Immature natural killer cell (primary cell): Measurements from ENCODE around the gene DEXI. TPM values are rescaled to one million over a fixed set of nuclear protein-coding genes. Genes with fewer than 3 reads are reported as not detected.

Experiments
- DNase-seq, 3 donors: peaks; one replicate each; pipeline ENCODE4 v3.0.0; 2022; ENCODE audit warnings: mixed read lengths in 1 of 3
- H3K27ac Mint-ChIP-seq, 6 donors: one replicate each; pipeline ENCODE4 v1.8.0; 2020; ENCODE audit warnings: mixed read lengths in 6 of 6, mild to moderate bottlenecking in 5 of 6, inconsistent platforms in 4 of 6, moderate library complexity in 3 of 6
- H3K27me3 Mint-ChIP-seq, 3 donors: one replicate each; pipeline ENCODE4 v1.8.0; 2020 to 2021; ENCODE audit warnings: low read depth in 3 of 3, mild to moderate bottlenecking in 3 of 3, mixed read lengths in 3 of 3, moderate library complexity in 3 of 3, inconsistent platforms in 1 of 3
- H3K36me3 Mint-ChIP-seq, 3 donors: one replicate each; pipeline ENCODE4 v1.8.0; 2020; ENCODE audit warnings: mixed read lengths in 3 of 3, inconsistent platforms in 2 of 3, mild to moderate bottlenecking in 2 of 3
- H3K4me1 Mint-ChIP-seq, 2 donors: one replicate each; pipeline ENCODE4 v1.8.0; 2020; ENCODE audit warnings: inconsistent platforms in 2 of 2, mild to moderate bottlenecking in 2 of 2, mixed read lengths in 2 of 2, moderate library complexity in 1 of 2
- H3K4me3 Mint-ChIP-seq, 5 donors: one replicate each; pipeline ENCODE4 v1.8.0; 2020; ENCODE audit warnings: mild to moderate bottlenecking in 5 of 5, mixed read lengths in 5 of 5, inconsistent platforms in 3 of 5, moderate library complexity in 3 of 5
- H3K9me3 Mint-ChIP-seq, 6 donors: one replicate each; pipeline ENCODE4 v1.8.0; 2020; ENCODE audit warnings: mild to moderate bottlenecking in 6 of 6, mixed read lengths in 6 of 6, inconsistent platforms in 4 of 6, moderate library complexity in 3 of 6
- polyA plus RNA-seq, 3 donors: library from polyadenylated mRNA; unstranded; fragments of 300-500 nt; fragmentation: Illumina TruSeq; gene quantifications; one replicate each; pipeline ENCODE4 v1.2.3, GENCODE V29; 2021

The DEXI gene
- polyA plus RNA-seq, 3 donors from 2014 or later = 35.2 to 49.8 (median 45.9) TPM

- peaks cover 5 to 7% of the 10 kb centered on the region in 2 donors for H3K4me1 Mint-ChIP-seq
- H3K27ac Mint-ChIP-seq = no peak overlapping the region
- H3K4me3 Mint-ChIP-seq = no peak overlapping the region
- DNase-seq = no peak
- H3K9me3 Mint-ChIP-seq = no peaks in the 10 kb centered on the region
- peaks cover 12 to 30% (median 16%) of the 10 kb centered on the region in 3 donors for H3K36me3 Mint-ChIP-seq
- peaks cover 0 to 3% (median 0%) of the 10 kb centered on the region in 3 donors for H3K27me3 Mint-ChIP-seq
These were observed 22.6 kb upstream of the DEXI start for GRCh38 chr16:10964891-10965326.

- Mint-ChIP-seq H3K4me3 (no peak overlapping the region), H3K27ac (no peak overlapping the region), H3K4me1 (peaks cover 5 to 7% of the 10 kb centered on the region in 2 donors), H3K36me3 (peaks cover 12 to 30% (median 16%) of the 10 kb centered on the region in 3 donors), H3K9me3 (no peaks in the 10 kb centered on the region), H3K27me3 (peaks cover 0 to 3% (median 0%) of the 10 kb centered on the region in 3 donors)
- peak; percentile 68 to 74 (median 71) for DNase-seq
These were observed 22.0 kb upstream of the DEXI start for GRCh38 chr16:10964039-10964890.

- H3K4me3 Mint-ChIP-seq = no peak overlapping the region
- no peak overlapping the region for H3K27ac Mint-ChIP-seq
- H3K36me3 Mint-ChIP-seq = peaks cover 18 to 36% (median 22%) of the 10 kb centered on the region in 3 donors
- H3K4me1 Mint-ChIP-seq = peaks cover 5 to 7% of the 10 kb centered on the region in 2 donors
- H3K9me3 Mint-ChIP-seq = no peaks in the 10 kb centered on the region
- H3K27me3 Mint-ChIP-seq = peaks cover 0 to 1% (median 0%) of the 10 kb centered on the region in 3 donors
- DNase-seq = no peak
These were observed 19.0 kb upstream of the DEXI start for GRCh38 chr16:10961231-10961630.

- Mint-ChIP-seq H3K36me3 (peaks cover 18 to 27% (median 22%) of the 10 kb centered on the region in 3 donors), H3K4me1 (peaks cover 12 to 15% of the 10 kb centered on the region in 2 donors), H3K27ac (no peak overlapping the region), H3K9me3 (no peaks in the 10 kb centered on the region), H3K27me3 (peaks cover 0 to 1% (median 0%) of the 10 kb centered on the region in 3 donors), H3K4me3 (no peak overlapping the region)
- DNase-seq = no peak
These were observed 16.9 kb upstream of the DEXI start for GRCh38 chr16:10959161-10959560.

GRCh38 chr16:10957771-10958482 is 15.7 kb upstream of the DEXI start:
- Mint-ChIP-seq H3K9me3 (no peaks in the 10 kb centered on the region), H3K27ac (no peak overlapping the region), H3K4me3 (no peak overlapping the region), H3K4me1 (peaks cover 15 to 20% of the 10 kb centered on the region in 2 donors), H3K36me3 (peaks cover 11 to 18% (median 16%) of the 10 kb centered on the region in 3 donors), H3K27me3 (peaks cover 0 to 1% (median 0%) of the 10 kb centered on the region in 3 donors)
- DNase-seq = no peak

GRCh38 chr16:10954903-10955302 is 12.6 kb upstream of the DEXI start:
- Mint-ChIP-seq H3K27me3 (no peaks in the 10 kb centered on the region), H3K4me3 (no peak overlapping the region), H3K9me3 (no peaks in the 10 kb centered on the region), H3K36me3 (peaks cover 6% of the 10 kb centered on the region in 3 donors), H3K27ac (peak overlapping the region in 1 of 6 donors; percentile 77), H3K4me1 (peaks cover 15 to 20% of the 10 kb centered on the region in 2 donors)
- DNase-seq = no peak

- no peak overlapping the region for H3K4me3 Mint-ChIP-seq
- H3K9me3 Mint-ChIP-seq = no peaks in the 10 kb centered on the region
- no peaks in the 10 kb centered on the region for H3K36me3 Mint-ChIP-seq
- DNase-seq = no peak
- peaks cover 26 to 33% of the 10 kb centered on the region in 2 donors for H3K4me1 Mint-ChIP-seq
- H3K27me3 Mint-ChIP-seq = peaks cover 0 to 2% (median 0%) of the 10 kb centered on the region in 3 donors
- peak overlapping the region in 1 of 6 donors; percentile 20 for H3K27ac Mint-ChIP-seq
These were observed 8.8 kb upstream of the DEXI start for GRCh38 chr16:10951026-10951425.

- DNase-seq = no peak
- Mint-ChIP-seq H3K4me1 (peaks cover 31 to 40% of the 10 kb centered on the region in 2 donors), H3K4me3 (no peak overlapping the region), H3K27ac (no peak overlapping the region), H3K9me3 (no peaks in the 10 kb centered on the region), H3K36me3 (no peaks in the 10 kb centered on the region), H3K27me3 (peaks cover 0 to 2% (median 0%) of the 10 kb centered on the region in 3 donors)
These were observed 8.1 kb upstream of the DEXI start for GRCh38 chr16:10950393-10950792.

GRCh38 chr16:10949424-10949970 is 7.2 kb upstream of the DEXI start:
- Mint-ChIP-seq H3K27me3 (peaks cover 0 to 3% (median 2%) of the 10 kb centered on the region in 3 donors), H3K36me3 (no peaks in the 10 kb centered on the region), H3K4me3 (no peak overlapping the region), H3K9me3 (no peaks in the 10 kb centered on the region), H3K4me1 (peaks cover 32 to 39% of the 10 kb centered on the region in 2 donors), H3K27ac (peak overlapping the region in 1 of 6 donors; percentile 16)
- DNase-seq = no peak

- H3K9me3 Mint-ChIP-seq = no peaks in the 10 kb centered on the region
- peak overlapping the region in 1 of 5 donors; percentile 5 for H3K4me3 Mint-ChIP-seq
- no peak for DNase-seq
- no peak overlapping the region for H3K27ac Mint-ChIP-seq
- H3K4me1 Mint-ChIP-seq = peaks cover 44 to 48% of the 10 kb centered on the region in 2 donors
- no peaks in the 10 kb centered on the region for H3K36me3 Mint-ChIP-seq
- H3K27me3 Mint-ChIP-seq = peaks cover 2 to 5% (median 5%) of the 10 kb centered on the region in 3 donors
These were observed 5.0 kb upstream of the DEXI start for GRCh38 chr16:10947211-10947787.

GRCh38 chr16:10946308-10946707 is 4.0 kb upstream of the DEXI start:
- Mint-ChIP-seq H3K27me3 (peaks cover 2 to 7% (median 5%) of the 10 kb centered on the region in 3 donors), H3K4me1 (peaks cover 48 to 52% of the 10 kb centered on the region in 2 donors), H3K36me3 (no peaks in the 10 kb centered on the region), H3K27ac (peak overlapping the region in 1 of 6 donors; percentile 25), H3K4me3 (peak overlapping the region in 3 of 5 donors; percentile 81 to 88 (median 87)), H3K9me3 (no peaks in the 10 kb centered on the region)
- DNase-seq = no peak

GRCh38 chr16:10945065-10945787 is 3.0 kb upstream of the DEXI start:
- no peak for DNase-seq
- peak overlapping the region; percentile 34 to 93 (median 76) for H3K27ac Mint-ChIP-seq
- H3K36me3 Mint-ChIP-seq = no peaks in the 10 kb centered on the region
- peaks cover 58 to 63% of the 10 kb centered on the region in 2 donors for H3K4me1 Mint-ChIP-seq
- no peaks in the 10 kb centered on the region for H3K9me3 Mint-ChIP-seq
- peak overlapping the region; percentile 81 to 93 (median 88) for H3K4me3 Mint-ChIP-seq
- peaks cover 2 to 10% (median 5%) of the 10 kb centered on the region in 3 donors for H3K27me3 Mint-ChIP-seq
